Astrocyte (in vitro differentiated cells and primary cell): ENCODE measurements around the gene PI4K2A. TPM values are rescaled to one million over a fixed set of nuclear protein-coding genes. Genes with fewer than 3 reads are reported as not detected.

ENCODE experiments used
- DNase-seq: peaks from one replicate; pipeline ENCODE4 v3.0.0-alpha.2; 2010; ENCODE audit warnings: low read depth
- FAIRE-seq: peaks from 2 replicates; lab custom pipeline; 2011; peaks lifted over from hg19 to GRCh38; lab: Jason Lieb, UNC
- H2AFZ ChIP-seq: 2 replicates; pipeline ENCODE4 v1.6.0; 2012; ENCODE audit warnings: low read depth, low read length, inconsistent platforms
- H3K27ac ChIP-seq: 2 replicates; pipeline ENCODE4 v1.5.1; 2011; ENCODE audit warnings: low read depth, low read length, inconsistent platforms
- H3K27me3 ChIP-seq: 2 replicates; pipeline ENCODE4 v1.6.0; 2011; ENCODE audit warnings: low read length, inconsistent platforms; ENCODE audit not compliant: insufficient read depth
- H3K36me3 ChIP-seq: 2 replicates; pipeline ENCODE4 v1.5.1; 2011; ENCODE audit warnings: low read length, inconsistent platforms; ENCODE audit not compliant: insufficient read depth
- H3K4me1 ChIP-seq: 2 replicates; pipeline ENCODE4 v1.5.1; 2011; ENCODE audit warnings: low read length, inconsistent platforms; ENCODE audit not compliant: insufficient read depth
- H3K4me2 ChIP-seq: 2 replicates; pipeline ENCODE4 v1.6.0; 2012; ENCODE audit warnings: low read length, inconsistent platforms
- H3K4me3 ChIP-seq: 2 replicates; pipeline ENCODE4 v1.5.1; 2011; ENCODE audit warnings: low read depth, mild to moderate bottlenecking, low read length, inconsistent platforms; ENCODE audit not compliant: insufficient read depth
- H3K79me2 ChIP-seq: 2 replicates; pipeline ENCODE4 v1.6.0; 2012; ENCODE audit warnings: mild to moderate bottlenecking, low read length, inconsistent platforms; ENCODE audit not compliant: insufficient read depth
- H3K9ac ChIP-seq: 2 replicates; pipeline ENCODE4 v1.6.0; 2012; ENCODE audit warnings: mild to moderate bottlenecking, low read length, inconsistent platforms
- H3K9me3 ChIP-seq: 2 replicates; pipeline ENCODE4 v1.5.1; 2012; ENCODE audit warnings: low read depth, mild to moderate bottlenecking, low read length, inconsistent platforms; ENCODE audit not compliant: insufficient read depth
- H4K20me1 ChIP-seq: 2 replicates; pipeline ENCODE4 v1.6.0; 2012; ENCODE audit warnings: low read length, inconsistent platforms; ENCODE audit not compliant: insufficient read depth
- H3K27ac Mint-ChIP-seq: one replicate; pipeline ENCODE4 v1.8.0; 2021; ENCODE audit warnings: mild to moderate bottlenecking, mixed read lengths; ENCODE audit not compliant: unreplicated experiment
- H3K27me3 Mint-ChIP-seq: one replicate; pipeline ENCODE4 v1.8.0; 2021; ENCODE audit warnings: low read depth, mixed read lengths; ENCODE audit not compliant: unreplicated experiment
- H3K36me3 Mint-ChIP-seq: one replicate; pipeline ENCODE4 v1.8.0; 2021; ENCODE audit warnings: low read depth, mixed read lengths; ENCODE audit not compliant: unreplicated experiment
- H3K4me1 Mint-ChIP-seq: one replicate; pipeline ENCODE4 v1.8.0; 2021; ENCODE audit warnings: low read depth, mixed read lengths; ENCODE audit not compliant: unreplicated experiment
- H3K4me3 Mint-ChIP-seq: one replicate; pipeline ENCODE4 v1.8.0; 2021; ENCODE audit warnings: mild to moderate bottlenecking, moderate library complexity, mixed read lengths; ENCODE audit not compliant: unreplicated experiment
- H3K9me3 Mint-ChIP-seq: one replicate; pipeline ENCODE4 v1.8.0; 2021; ENCODE audit warnings: mild to moderate bottlenecking, mixed read lengths; ENCODE audit not compliant: unreplicated experiment
- CTCF ChIP-seq: IDR thresholded peaks from 2 replicates; pipeline ENCODE4 v1.5.1; 2011; ENCODE audit warnings: low read depth, mild to moderate bottlenecking, inconsistent platforms, low read length, moderate library complexity; ENCODE audit not compliant: insufficient read depth
- EZH2 ChIP-seq: IDR thresholded peaks from 2 replicates; pipeline ENCODE4 v1.6.1; 2012; ENCODE audit warnings: mild to moderate bottlenecking, low read length, inconsistent platforms; ENCODE audit not compliant: insufficient read depth
- total RNA-seq: library from RNA; stranded (reverse); gene quantifications from 2 replicates; pipeline ENCODE4 v1.2.1, GENCODE V29; 2021

Gene PI4K2A
- total RNA-seq, 1 donor from 2014 or later, result 37.8 TPM

- Histone ChIP-seq H3K4me1 (peaks cover 5% of the 10 kb centered on the region), H2AFZ (no peak overlapping the region), H3K79me2 (no peaks in the 10 kb centered on the region), H3K27ac (no peak overlapping the region), H3K36me3 (peaks cover 21% of the 10 kb centered on the region), H3K9me3 (no peaks in the 10 kb centered on the region), H3K4me3 (no peak overlapping the region), H3K9ac (no peak overlapping the region), H4K20me1 (peaks cover 14% of the 10 kb centered on the region), H3K4me2 (no peak overlapping the region), H3K27me3 (no peaks in the 10 kb centered on the region)
- H3K9me3 Mint-ChIP-seq, result no peaks in the 10 kb centered on the region
- peaks cover 20% of the 10 kb centered on the region for H3K4me1 Mint-ChIP-seq
- no peaks in the 10 kb centered on the region for H3K27me3 Mint-ChIP-seq
- H3K4me3 Mint-ChIP-seq, result no peak overlapping the region
- FAIRE-seq (no peak), DNase-seq (no peak)
- peaks cover 19% of the 10 kb centered on the region for H3K36me3 Mint-ChIP-seq
- TF ChIP-seq CTCF (no peak), EZH2 (no peak)
- no peak overlapping the region for H3K27ac Mint-ChIP-seq
These were observed 34.8 kb downstream of the PI4K2A start for GRCh38 chr10:97675222-97675621.

GRCh38 chr10:97676770-97677581 lies 36.5 kb downstream of the PI4K2A start:
- Histone ChIP-seq H3K9ac (no peak overlapping the region), H4K20me1 (peaks cover 14% of the 10 kb centered on the region), H3K27me3 (no peaks in the 10 kb centered on the region), H3K4me2 (no peak overlapping the region), H3K4me3 (no peak overlapping the region), H3K27ac (no peak overlapping the region), H3K9me3 (no peaks in the 10 kb centered on the region), H2AFZ (no peak overlapping the region), H3K79me2 (no peaks in the 10 kb centered on the region), H3K36me3 (peaks cover 21% of the 10 kb centered on the region), H3K4me1 (peaks cover 5% of the 10 kb centered on the region)
- H3K9me3 Mint-ChIP-seq, result no peaks in the 10 kb centered on the region
- H3K4me3 Mint-ChIP-seq, result no peak overlapping the region
- peaks cover 20% of the 10 kb centered on the region for H3K4me1 Mint-ChIP-seq
- H3K36me3 Mint-ChIP-seq, result peaks cover 17% of the 10 kb centered on the region
- no peaks in the 10 kb centered on the region for H3K27me3 Mint-ChIP-seq
- no peak overlapping the region for H3K27ac Mint-ChIP-seq
- DNase-seq, result no peak
- no peak for FAIRE-seq
- no peak for TF ChIP-seq EZH2
- TF ChIP-seq CTCF, result peak; percentile 73

GRCh38 chr10:97679594-97679993 lies 39.1 kb downstream of the PI4K2A start:
- Histone ChIP-seq H3K27ac (no peak overlapping the region), H3K4me3 (no peak overlapping the region), H4K20me1 (peaks cover 7% of the 10 kb centered on the region), H2AFZ (no peak overlapping the region), H3K9ac (no peak overlapping the region), H3K27me3 (no peaks in the 10 kb centered on the region), H3K36me3 (peaks cover 14% of the 10 kb centered on the region), H3K79me2 (no peaks in the 10 kb centered on the region), H3K9me3 (no peaks in the 10 kb centered on the region), H3K4me1 (no peaks in the 10 kb centered on the region), H3K4me2 (no peak overlapping the region)
- TF ChIP-seq EZH2 (no peak), CTCF (no peak)
- Mint-ChIP-seq H3K9me3 (no peaks in the 10 kb centered on the region), H3K27me3 (no peaks in the 10 kb centered on the region), H3K4me3 (no peak overlapping the region), H3K36me3 (peaks cover 10% of the 10 kb centered on the region), H3K4me1 (peaks cover 12% of the 10 kb centered on the region), H3K27ac (no peak overlapping the region)
- DNase-seq, result no peak
- no peak for FAIRE-seq
